PC-3 (cell line): ENCODE data around the gene NAIF1. TPM values are rescaled to one million over a fixed set of nuclear protein-coding genes. Genes with fewer than 3 reads are reported as not detected.
A peak's percentile ranks its signal among the peaks of the same experiment; 100 is the strongest.

Experiments
- ATAC-seq: fragments of 200-7000 bp; cut with Tn5 transposase; 2 replicates; pipeline ENCODE4 v1.9.1; 2020; ENCODE audit warnings: mild to moderate bottlenecking, moderate library complexity
- BruUV-seq: library from RNA; stranded (reverse); fragments of 400-500 nt; replicated peaks from 2 replicates; lab custom pipeline; 2021; lab: Mats Ljungman, UMichigan
- CTCF ChIA-PET: fragments of 300-600 bp; sonication (Branson Sonifier 250); formaldehyde crosslinking; loops from one replicate; lab custom pipeline; 2022; ENCODE audit warnings: antibody characterized with exemption; lab: Charles Lee
- POLR2A ChIA-PET: fragments of 300-600 bp; sonication (Branson Sonifier 250); formaldehyde crosslinking; loops from one replicate; lab custom pipeline; 2022; ENCODE audit warnings: antibody characterized with exemption; ENCODE audit not compliant: unreplicated experiment; lab: Charles Lee
- DNase-seq: peaks from one replicate; pipeline ENCODE4 v3.0.0-alpha.2; 2015
- H2AFZ ChIP-seq: fragments of 300-600 bp; sonication (generic); 2 replicates; pipeline ENCODE4 v1.6.0; 2016; ENCODE audit warnings: antibody characterized with exemption, low read length
- H3F3A ChIP-seq: fragments of 300-600 bp; sonication (generic); one replicate; pipeline ENCODE4 v1.6.0; 2017; ENCODE audit warnings: antibody characterized with exemption, low read length, control low read depth, mild to moderate bottlenecking; ENCODE audit not compliant: unreplicated experiment
- H3K27ac ChIP-seq: fragments of 300-600 bp; sonication (generic); 2 replicates; pipeline ENCODE4 v1.5.1; 2016; ENCODE audit warnings: mild to moderate bottlenecking, low read length
- H3K27me3 ChIP-seq: fragments of 300-600 bp; sonication (generic); 2 replicates; pipeline ENCODE4 v1.6.1; 2016; ENCODE audit warnings: low read length, mixed read lengths
- H3K36me3 ChIP-seq: fragments of 300-600 bp; sonication (generic); 2 replicates; pipeline ENCODE4 v1.6.1; 2016; ENCODE audit warnings: low read depth, mixed run types, low read length, mixed read lengths
- H3K4me1 ChIP-seq: fragments of 300-600 bp; sonication (generic); 2 replicates; pipeline ENCODE4 v1.5.1; 2016; ENCODE audit warnings: low read length; ENCODE audit not compliant: insufficient read depth
- H3K4me2 ChIP-seq: fragments of 300-600 bp; sonication (generic); 2 replicates; pipeline ENCODE4 v1.6.0; 2016; ENCODE audit warnings: low read length
- H3K4me3 ChIP-seq: fragments of 300-600 bp; sonication (generic); 2 replicates; pipeline ENCODE4 v1.5.1; 2016; ENCODE audit warnings: mild to moderate bottlenecking, low read length, mixed read lengths
- H3K79me2 ChIP-seq: fragments of 300-600 bp; sonication (generic); 2 replicates; pipeline ENCODE4 v1.6.1; 2017; ENCODE audit warnings: low read length, mixed read lengths
- H3K9ac ChIP-seq: fragments of 300-600 bp; sonication (generic); 2 replicates; pipeline ENCODE4 v1.6.0; 2016; ENCODE audit warnings: mild to moderate bottlenecking, low read length
- H3K9me2 ChIP-seq: fragments of 300-600 bp; sonication (generic); replicated peaks from 2 replicates; pipeline ENCODE4 v1.6.1; 2016; ENCODE audit warnings: mixed run types, low read length, mixed read lengths
- H3K9me3 ChIP-seq: fragments of 300-600 bp; sonication (generic); 2 replicates; pipeline ENCODE4 v1.6.1; 2016; ENCODE audit warnings: low read length, mixed read lengths
- H4K20me1 ChIP-seq: fragments of 300-600 bp; sonication (generic); 2 replicates; pipeline ENCODE4 v1.6.1; 2016; ENCODE audit warnings: low read length, mixed read lengths
- CTCF ChIP-seq: fragments of 300-600 bp; sonication (generic); conservative IDR thresholded peaks from 2 replicates; pipeline ENCODE4 v1.5.1; 2017; ENCODE audit warnings: antibody characterized with exemption, low read depth, mild to moderate bottlenecking, low read length
- EZH2 ChIP-seq: fragments of 300-600 bp; sonication (generic); IDR thresholded peaks from one replicate; pipeline ENCODE4 v1.6.1; 2017; ENCODE audit warnings: antibody characterized with exemption, mild to moderate bottlenecking, low read length; ENCODE audit not compliant: unreplicated experiment
- EZH2phosphoT487 ChIP-seq: fragments of 300-600 bp; sonication (generic); IDR thresholded peaks from 2 replicates; pipeline ENCODE4 v1.6.1; 2018; ENCODE audit warnings: mild to moderate bottlenecking, antibody characterized with exemption, low read length, borderline replicate concordance
- intact Hi-C: fragments of 100-400 bp; cut with micrococcal nuclease; formaldehyde crosslinking; loops from 2 replicates; pipeline ENCODE4 v1.9.0; 2023
- total RNA-seq: library from RNA; depleted of rRNA; stranded (reverse); fragments of >200 nt; gene quantifications from 2 replicates; pipeline ENCODE4 v1.2.3, GENCODE V29; 2014

The NAIF1 gene
- total RNA-seq, 1 experiment from 2014 or later, result 8.4 TPM

- intact Hi-C loops, result loop anchor here (2.0 kb wide), 1 partner anchor 26 kb away; the partner anchor contains the start of gene SLC25A25
- Histone ChIP-seq H3K27me3 (no peaks in the 10 kb centered on the region), H2AFZ (no peak overlapping the region), H3K79me2 (peaks cover 71% of the 10 kb centered on the region), H3K36me3 (no peaks in the 10 kb centered on the region; the same call in 1 of the 2 replicates), H3K9ac (no peak overlapping the region), H3K4me2 (peak overlapping the region; percentile 86), H3K9me3 (no peaks in the 10 kb centered on the region), H3K27ac (peak overlapping the region; percentile 66), H3K4me3 (peak overlapping the region; percentile 30; the same call in 1 of the 2 replicates), H3K4me1 (peaks cover 47% of the 10 kb centered on the region), H3F3A (peaks cover 5% of the 10 kb centered on the region), H4K20me1 (peaks cover 11% of the 10 kb centered on the region), H3K9me2 (no peaks in the 10 kb centered on the region)
- ATAC-seq (no peak), DNase-seq (no peak)
- ChIA-PET CTCF (interaction anchor here (0.6 kb wide), 1 partner anchor 10 kb away, joined by 3 read pairs; no protein-coding TSS in a partner anchor), POLR2A (interaction anchor here (0.5 kb wide), 1 partner anchor 28 kb away, joined by 3 read pairs; the partner anchor contains the start of gene NAIF1)
- no TSS peak for BruUV-seq
- TF ChIP-seq EZH2 (no peak), EZH2phosphoT487 (no peak), CTCF (no peak)
Measured at GRCh38 chr9:128094950-128095544, 27.9 kb upstream of the NAIF1 start.

- Histone ChIP-seq H3K4me3 (peak overlapping the region; percentile 59), H3K9ac (peak overlapping the region; percentile 56), H3K9me3 (no peaks in the 10 kb centered on the region), H3K27ac (peak overlapping the region; percentile 90), H3K27me3 (no peaks in the 10 kb centered on the region), H3F3A (peaks cover 5% of the 10 kb centered on the region), H3K4me2 (peak overlapping the region; percentile 86), H3K4me1 (peaks cover 40% of the 10 kb centered on the region), H3K79me2 (peaks cover 70% of the 10 kb centered on the region), H3K9me2 (no peaks in the 10 kb centered on the region), H4K20me1 (peaks cover 4% of the 10 kb centered on the region), H3K36me3 (no peaks in the 10 kb centered on the region), H2AFZ (peak overlapping the region; percentile 68)
- BruUV-seq, result no TSS peak
- TF ChIP-seq CTCF (no peak), EZH2 (no peak), EZH2phosphoT487 (no peak)
- intact Hi-C loops, result loop anchor here (2.0 kb wide), 1 partner anchor 26 kb away; the partner anchor contains the start of gene SLC25A25
- CTCF ChIA-PET, result interaction anchor here (0.6 to 0.7 kb wide), 2 partner anchors 9 to 16 kb away, joined by 3 read pairs; no protein-coding TSS in a partner anchor
- DNase-seq (peak; percentile 96), ATAC-seq (peak; percentile 75)
- POLR2A ChIA-PET, result interaction anchor here (0.5 to 0.7 kb wide), 3 partner anchors 25 to 105 kb away, joined by 3 to 15 read pairs (median 3); partner anchors contain the start of gene NAIF1
Measured at GRCh38 chr9:128094166-128094949, 27.2 kb upstream of the NAIF1 start.
